Renal cortex interstitium (tissue), 11 donors: ENCODE measurements around the gene EP300. TPM values are rescaled to one million over a fixed set of nuclear protein-coding genes. Genes with fewer than 3 reads are reported as not detected.
"Not testable (repeated sequence)": the region's sequence is repeated elsewhere in the genome, so short reads cannot be mapped to it uniquely, and the experiment has no call there.

Source experiments
- DNase-seq, 11 donors: peaks; one replicate each; pipeline ENCODE4 v3.0.0-alpha.2; 2013; ENCODE audit warnings: low read depth in 9 of 11, low spot score in 4 of 11; ENCODE audit errors: extremely low read depth in 1 of 11
- polyA plus RNA-seq, 3 donors: library from polyadenylated mRNA; unstranded; fragments of 120-200 nt; gene quantifications; one replicate each; pipeline ENCODE4 v1.2.1, GENCODE V29; 2013; ENCODE audit not compliant: insufficient read length in 3 of 3

EP300 gene
- polyA plus RNA-seq, 3 donors: 64.8 to 79.5 (median 67.3) TPM

DNA sequence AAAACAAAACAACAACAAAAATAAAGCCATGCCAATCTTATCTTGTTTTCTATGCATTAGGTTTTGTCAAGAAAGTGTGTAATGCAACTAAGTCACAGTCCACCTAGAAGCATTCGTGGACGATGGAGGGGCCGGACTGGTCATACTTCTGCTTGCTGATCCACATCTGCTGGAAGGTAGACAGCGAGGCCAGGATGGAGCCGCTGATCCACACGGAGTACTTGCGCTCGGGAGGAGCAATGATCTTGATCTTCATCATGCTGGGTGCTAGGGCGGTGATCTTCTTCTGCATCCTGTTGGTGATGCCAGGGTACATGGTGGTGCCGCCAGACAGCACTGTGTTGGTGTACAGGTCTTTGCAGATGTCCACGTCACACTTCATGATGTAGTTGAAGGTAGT, 18.3 kb upstream of the EP300 start:
- DNase-seq: no peak

- no peak for DNase-seq
These were observed 17.9 kb upstream of the EP300 start for GRCh38 chr22:41074466-41074865.

DNA sequence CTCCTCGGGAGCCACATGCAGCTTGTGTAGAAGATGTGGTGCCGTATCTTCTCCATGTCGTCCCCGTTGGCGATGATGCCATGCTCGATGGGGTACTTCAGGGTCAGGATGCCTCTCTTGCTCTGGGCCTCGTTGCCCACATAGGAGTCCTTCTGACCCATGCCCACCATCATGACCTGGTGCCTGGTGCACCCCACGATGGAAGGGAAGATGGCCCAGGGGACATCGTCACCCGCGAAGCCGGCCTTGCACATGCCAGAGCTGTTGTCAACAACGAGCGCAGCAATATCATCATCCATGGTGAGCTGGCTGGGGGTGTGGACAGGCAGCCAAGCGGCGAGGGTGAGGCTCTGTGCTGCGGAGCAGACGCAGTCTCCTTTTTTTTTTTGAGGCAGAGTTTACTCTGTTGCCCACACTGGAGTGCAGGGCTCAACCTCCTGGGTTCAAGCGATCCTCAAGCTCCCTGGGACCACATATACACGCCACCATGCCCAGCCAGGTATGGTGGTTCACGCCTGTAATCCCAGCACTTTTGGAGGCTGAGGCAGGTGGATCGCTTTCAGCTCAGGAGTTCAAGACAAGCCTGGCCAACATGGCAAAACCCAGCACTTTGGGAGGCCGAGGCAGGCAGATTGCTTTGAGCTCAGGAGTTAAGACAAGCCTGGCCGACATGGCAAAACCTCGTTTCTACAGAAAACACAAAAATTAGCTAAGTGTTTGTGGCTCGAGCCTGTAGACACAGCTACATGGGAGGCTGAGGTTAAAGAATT, 17.3 kb upstream of the EP300 start:
- no peak for DNase-seq

- DNase-seq: no peak
These were observed 16.4 kb upstream of the EP300 start for GRCh38 chr22:41075946-41076345.

GRCh38 chr22:41076857-41077256, 15.5 kb upstream of the EP300 start:
- no peak for DNase-seq

DNA sequence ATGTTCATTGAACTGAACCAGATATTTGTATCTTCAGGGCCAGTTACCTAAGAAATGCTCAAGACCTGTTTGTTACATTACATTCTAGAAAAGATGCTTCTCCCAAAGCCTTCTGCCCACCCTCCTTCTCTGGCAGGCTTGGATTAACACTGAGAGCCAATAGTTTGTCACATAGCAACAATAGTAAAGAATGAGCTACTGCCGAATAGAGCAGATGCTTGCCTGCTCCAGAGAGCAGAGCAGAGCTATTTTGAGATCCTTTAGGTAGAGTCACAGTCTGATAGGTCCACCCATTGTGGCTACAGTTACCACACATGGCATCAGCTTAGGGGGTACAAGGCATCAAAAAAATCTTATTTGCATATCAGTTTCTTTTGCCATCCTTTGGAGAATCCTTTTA, 13.5 kb upstream of the EP300 start:
- DNase-seq: no peak

- DNase-seq: no peak
These were observed 6.5 kb upstream of the EP300 start for GRCh38 chr22:41085842-41086241.

- peak; percentile 93 to 99 (median 98) for DNase-seq
These were observed 1.0 kb upstream of the EP300 start for GRCh38 chr22:41091132-41092022.

- peak in 3 of 11 donors; percentile 28 to 40 (median 39) for DNase-seq
These were observed 537 bp downstream of the EP300 start for GRCh38 chr22:41092847-41093411.

- DNase-seq: peak in 2 of 11 donors; percentile 12 to 15
These were observed 1.7 kb downstream of the EP300 start for GRCh38 chr22:41094041-41094593.

DNA sequence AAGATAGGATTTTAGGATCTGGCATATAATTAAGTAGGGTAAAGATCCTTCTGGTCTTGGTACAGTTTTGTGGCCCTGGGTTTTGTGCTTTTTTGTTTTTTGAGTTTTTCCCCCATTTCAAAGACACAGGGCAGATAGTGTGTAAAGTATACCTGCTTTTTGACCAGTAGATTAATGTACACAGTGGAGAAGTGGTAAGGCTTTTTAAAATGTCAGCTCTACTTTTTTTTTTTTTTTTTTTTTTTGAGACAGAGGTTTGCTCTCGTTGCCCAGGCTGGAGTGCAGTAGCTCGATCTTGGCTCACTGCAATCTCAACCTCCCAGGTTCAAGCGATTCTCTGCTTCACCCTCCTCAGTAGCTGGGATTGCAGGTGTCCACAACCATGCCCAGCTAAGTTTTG, 4.0 kb downstream of the EP300 start:
- DNase-seq: no peak

DNA sequence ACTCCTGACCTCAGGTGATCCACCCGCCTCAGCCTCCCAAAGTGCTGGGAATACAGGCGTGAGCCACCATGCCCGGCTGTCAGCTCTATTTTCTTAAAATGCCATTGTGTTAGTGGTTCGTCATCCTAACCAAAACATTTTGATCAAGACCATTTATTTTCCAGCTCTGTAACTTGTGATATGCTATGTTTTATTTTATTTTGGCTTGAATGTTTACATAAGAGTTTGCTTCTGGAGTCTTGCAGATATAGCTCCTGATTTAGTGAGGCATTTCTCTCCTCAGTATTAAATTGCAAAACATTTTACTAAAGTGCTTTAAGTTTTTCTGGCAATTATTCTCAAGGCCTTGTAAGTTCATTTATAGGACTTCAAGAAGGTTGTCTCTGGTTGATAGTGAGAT, 4.4 kb downstream of the EP300 start:
- DNase-seq: no peak

- DNase-seq: no peak
These were observed 6.6 kb downstream of the EP300 start for GRCh38 chr22:41099036-41099435.

GRCh38 chr22:41106122-41106968, 14.0 kb downstream of the EP300 start:
- no peak for DNase-seq

GRCh38 chr22:41106969-41107325, 14.6 kb downstream of the EP300 start:
- not testable (repeated sequence) for DNase-seq

- no peak for DNase-seq
These were observed 18.6 kb downstream of the EP300 start for GRCh38 chr22:41110968-41111367.

DNA sequence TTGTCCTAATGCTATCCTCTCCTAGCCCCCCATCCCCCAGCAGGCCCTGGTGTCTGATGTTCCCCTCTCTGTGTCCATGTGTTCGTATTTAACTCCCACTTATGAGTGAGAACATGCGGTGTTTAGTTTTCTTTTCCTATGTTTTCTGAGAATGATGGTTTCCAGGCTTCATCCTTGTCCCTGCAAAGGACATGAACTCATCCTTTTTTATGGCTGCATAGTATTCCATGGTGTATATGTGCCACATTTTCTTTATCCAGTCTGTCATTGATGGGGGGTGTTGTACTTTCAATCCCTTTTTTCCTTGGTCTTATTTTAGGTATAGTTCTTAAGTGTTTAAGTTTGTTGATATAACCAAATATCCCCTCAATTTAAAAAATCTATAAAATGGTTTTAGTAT, 23.9 kb downstream of the EP300 start:
- DNase-seq: no peak

DNA sequence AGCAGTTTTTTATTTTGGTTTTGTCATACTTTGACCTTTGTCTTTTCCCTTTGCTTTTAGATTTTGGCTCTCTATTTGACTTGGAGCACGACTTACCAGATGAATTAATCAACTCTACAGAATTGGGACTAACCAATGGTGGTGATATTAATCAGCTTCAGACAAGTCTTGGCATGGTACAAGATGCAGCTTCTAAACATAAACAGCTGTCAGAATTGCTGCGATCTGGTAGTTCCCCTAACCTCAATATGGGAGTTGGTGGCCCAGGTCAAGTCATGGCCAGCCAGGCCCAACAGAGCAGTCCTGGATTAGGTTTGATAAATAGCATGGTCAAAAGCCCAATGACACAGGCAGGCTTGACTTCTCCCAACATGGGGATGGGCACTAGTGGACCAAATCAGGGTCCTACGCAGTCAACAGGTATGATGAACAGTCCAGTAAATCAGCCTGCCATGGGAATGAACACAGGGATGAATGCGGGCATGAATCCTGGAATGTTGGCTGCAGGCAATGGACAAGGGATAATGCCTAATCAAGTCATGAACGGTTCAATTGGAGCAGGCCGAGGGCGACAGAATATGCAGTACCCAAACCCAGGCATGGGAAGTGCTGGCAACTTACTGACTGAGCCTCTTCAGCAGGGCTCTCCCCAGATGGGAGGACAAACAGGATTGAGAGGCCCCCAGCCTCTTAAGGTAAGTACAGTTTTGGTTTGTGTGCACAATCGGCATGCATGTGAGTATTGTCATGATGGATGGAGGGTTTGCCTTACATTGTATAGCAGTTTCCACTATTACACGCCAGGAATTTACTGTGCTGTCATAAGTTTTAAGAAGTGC, 25.0 kb downstream of the EP300 start:
- DNase-seq: no peak
